Gastroesophageal sphincter (tissue), 3 donors: ENCODE results near the gene FOXB1.

Experiments
- CTCF ChIP-seq, 4 experiments: fragments of 200-600 bp in 2 of 4; fragments of 450-650 bp in 2 of 4; sonication (generic) in 1 of 4; IDR thresholded peaks; one replicate each; pipeline ENCODE4 v1.5.1; 2017 to 2019; ENCODE audit warnings: antibody characterized with exemption in 4 of 4, mild to moderate bottlenecking in 2 of 4, moderate library complexity in 2 of 4
- EP300 ChIP-seq: sonication (generic); formaldehyde crosslinking; IDR thresholded peaks from one replicate; pipeline ENCODE4 v1.6.1; 2017; ENCODE audit warnings: antibody characterized with exemption, mild to moderate bottlenecking
- POLR2A ChIP-seq, 2 donors: fragments of 450-650 bp; IDR thresholded peaks; one replicate each; pipeline ENCODE4 v1.6.1; 2017; ENCODE audit warnings: antibody characterized with exemption in 2 of 2, mild to moderate bottlenecking in 2 of 2, moderate library complexity in 1 of 2
- POLR2AphosphoS5 ChIP-seq: sonication (generic); formaldehyde crosslinking; IDR thresholded peaks from one replicate; pipeline ENCODE4 v1.6.1; 2017; ENCODE audit warnings: antibody characterized with exemption

- TF ChIP-seq CTCF (IDR thresholded peaks at IDR 0.05) = no peak
- TF ChIP-seq POLR2A (IDR thresholded peaks at IDR 0.05) = no peak
- no peak for TF ChIP-seq EP300
- no peak for TF ChIP-seq POLR2AphosphoS5
These were observed 1.5 kb downstream of the FOXB1 start for GRCh38 chr15:60005352-60006202.
